Astrocyte (in vitro differentiated cells and primary cell): ENCODE measurements around the gene RASSF5. TPM values are rescaled to one million over a fixed set of nuclear protein-coding genes. Genes with fewer than 3 reads are reported as not detected.

ENCODE experiments used
- DNase-seq: peaks from one replicate; pipeline ENCODE4 v3.0.0-alpha.2; 2010; ENCODE audit warnings: low read depth
- FAIRE-seq: peaks from 2 replicates; lab custom pipeline; 2011; peaks lifted over from hg19 to GRCh38; lab: Jason Lieb, UNC
- H2AFZ ChIP-seq: 2 replicates; pipeline ENCODE4 v1.6.0; 2012; ENCODE audit warnings: low read depth, low read length, inconsistent platforms
- H3K27ac ChIP-seq: 2 replicates; pipeline ENCODE4 v1.5.1; 2011; ENCODE audit warnings: low read depth, low read length, inconsistent platforms
- H3K27me3 ChIP-seq: 2 replicates; pipeline ENCODE4 v1.6.0; 2011; ENCODE audit warnings: low read length, inconsistent platforms; ENCODE audit not compliant: insufficient read depth
- H3K36me3 ChIP-seq: 2 replicates; pipeline ENCODE4 v1.5.1; 2011; ENCODE audit warnings: low read length, inconsistent platforms; ENCODE audit not compliant: insufficient read depth
- H3K4me1 ChIP-seq: 2 replicates; pipeline ENCODE4 v1.5.1; 2011; ENCODE audit warnings: low read length, inconsistent platforms; ENCODE audit not compliant: insufficient read depth
- H3K4me2 ChIP-seq: 2 replicates; pipeline ENCODE4 v1.6.0; 2012; ENCODE audit warnings: low read length, inconsistent platforms
- H3K4me3 ChIP-seq: 2 replicates; pipeline ENCODE4 v1.5.1; 2011; ENCODE audit warnings: low read depth, mild to moderate bottlenecking, low read length, inconsistent platforms; ENCODE audit not compliant: insufficient read depth
- H3K79me2 ChIP-seq: 2 replicates; pipeline ENCODE4 v1.6.0; 2012; ENCODE audit warnings: mild to moderate bottlenecking, low read length, inconsistent platforms; ENCODE audit not compliant: insufficient read depth
- H3K9ac ChIP-seq: 2 replicates; pipeline ENCODE4 v1.6.0; 2012; ENCODE audit warnings: mild to moderate bottlenecking, low read length, inconsistent platforms
- H3K9me3 ChIP-seq: 2 replicates; pipeline ENCODE4 v1.5.1; 2012; ENCODE audit warnings: low read depth, mild to moderate bottlenecking, low read length, inconsistent platforms; ENCODE audit not compliant: insufficient read depth
- H4K20me1 ChIP-seq: 2 replicates; pipeline ENCODE4 v1.6.0; 2012; ENCODE audit warnings: low read length, inconsistent platforms; ENCODE audit not compliant: insufficient read depth
- H3K27ac Mint-ChIP-seq: one replicate; pipeline ENCODE4 v1.8.0; 2021; ENCODE audit warnings: mild to moderate bottlenecking, mixed read lengths; ENCODE audit not compliant: unreplicated experiment
- H3K27me3 Mint-ChIP-seq: one replicate; pipeline ENCODE4 v1.8.0; 2021; ENCODE audit warnings: low read depth, mixed read lengths; ENCODE audit not compliant: unreplicated experiment
- H3K36me3 Mint-ChIP-seq: one replicate; pipeline ENCODE4 v1.8.0; 2021; ENCODE audit warnings: low read depth, mixed read lengths; ENCODE audit not compliant: unreplicated experiment
- H3K4me1 Mint-ChIP-seq: one replicate; pipeline ENCODE4 v1.8.0; 2021; ENCODE audit warnings: low read depth, mixed read lengths; ENCODE audit not compliant: unreplicated experiment
- H3K4me3 Mint-ChIP-seq: one replicate; pipeline ENCODE4 v1.8.0; 2021; ENCODE audit warnings: mild to moderate bottlenecking, moderate library complexity, mixed read lengths; ENCODE audit not compliant: unreplicated experiment
- H3K9me3 Mint-ChIP-seq: one replicate; pipeline ENCODE4 v1.8.0; 2021; ENCODE audit warnings: mild to moderate bottlenecking, mixed read lengths; ENCODE audit not compliant: unreplicated experiment
- EZH2 ChIP-seq: IDR thresholded peaks from 2 replicates; pipeline ENCODE4 v1.6.1; 2012; ENCODE audit warnings: mild to moderate bottlenecking, low read length, inconsistent platforms; ENCODE audit not compliant: insufficient read depth
- total RNA-seq: library from RNA; stranded (reverse); gene quantifications from 2 replicates; pipeline ENCODE4 v1.2.1, GENCODE V29; 2021
- TF ChIP-seq, protein P1 (sequence below): IDR thresholded peaks from 2 replicates; pipeline ENCODE4 v1.5.1; 2011; ENCODE audit warnings: low read depth, mild to moderate bottlenecking, inconsistent platforms, low read length, moderate library complexity; ENCODE audit not compliant: insufficient read depth

The RASSF5 gene
- total RNA-seq, 1 donor from 2014 or later, result 0.43 TPM

DNA sequence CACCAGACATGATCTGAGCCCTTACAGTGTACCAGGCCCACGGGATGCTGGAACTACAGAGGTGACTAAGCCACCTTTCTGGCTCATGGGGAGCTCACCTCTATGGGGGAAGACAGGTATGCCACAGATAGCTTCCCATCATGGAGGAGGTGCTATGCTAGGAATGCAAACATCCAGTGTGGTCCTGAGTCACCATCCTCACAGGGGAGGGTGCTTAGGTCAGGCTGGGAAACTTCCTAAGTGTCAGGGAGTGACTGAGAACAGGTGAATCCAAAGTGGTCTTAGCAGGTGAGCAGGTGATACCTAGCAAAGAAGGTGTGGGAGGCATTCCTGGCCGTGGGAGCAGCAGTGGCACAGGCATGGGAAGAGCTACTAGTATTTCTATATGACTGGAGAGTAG is 8.6 kb upstream of the RASSF5 start:
- no peaks in the 10 kb centered on the region for H3K9me3 ChIP-seq
- no peaks in the 10 kb centered on the region for H4K20me1 ChIP-seq
- H3K27ac ChIP-seq, result no peak overlapping the region
- Mint-ChIP-seq H3K4me1 (peaks cover 35% of the 10 kb centered on the region), H3K27me3 (no peaks in the 10 kb centered on the region), H3K36me3 (peaks cover 17% of the 10 kb centered on the region), H3K9me3 (no peaks in the 10 kb centered on the region), H3K4me3 (peak overlapping the region; percentile 55), H3K27ac (peak overlapping the region; percentile 10)
- no peak overlapping the region for H3K4me3 ChIP-seq
- DNase-seq (no peak), FAIRE-seq (no peak)
- peaks cover 39% of the 10 kb centered on the region for H3K4me1 ChIP-seq
- no peak overlapping the region for H3K4me2 ChIP-seq
- H3K9ac ChIP-seq, result no peak overlapping the region
- no peak overlapping the region for H2AFZ ChIP-seq
- H3K27me3 ChIP-seq, result no peaks in the 10 kb centered on the region
- H3K79me2 ChIP-seq, result no peaks in the 10 kb centered on the region
- H3K36me3 ChIP-seq, result peaks cover 7% of the 10 kb centered on the region
- TF ChIP-seq, protein P1, sequence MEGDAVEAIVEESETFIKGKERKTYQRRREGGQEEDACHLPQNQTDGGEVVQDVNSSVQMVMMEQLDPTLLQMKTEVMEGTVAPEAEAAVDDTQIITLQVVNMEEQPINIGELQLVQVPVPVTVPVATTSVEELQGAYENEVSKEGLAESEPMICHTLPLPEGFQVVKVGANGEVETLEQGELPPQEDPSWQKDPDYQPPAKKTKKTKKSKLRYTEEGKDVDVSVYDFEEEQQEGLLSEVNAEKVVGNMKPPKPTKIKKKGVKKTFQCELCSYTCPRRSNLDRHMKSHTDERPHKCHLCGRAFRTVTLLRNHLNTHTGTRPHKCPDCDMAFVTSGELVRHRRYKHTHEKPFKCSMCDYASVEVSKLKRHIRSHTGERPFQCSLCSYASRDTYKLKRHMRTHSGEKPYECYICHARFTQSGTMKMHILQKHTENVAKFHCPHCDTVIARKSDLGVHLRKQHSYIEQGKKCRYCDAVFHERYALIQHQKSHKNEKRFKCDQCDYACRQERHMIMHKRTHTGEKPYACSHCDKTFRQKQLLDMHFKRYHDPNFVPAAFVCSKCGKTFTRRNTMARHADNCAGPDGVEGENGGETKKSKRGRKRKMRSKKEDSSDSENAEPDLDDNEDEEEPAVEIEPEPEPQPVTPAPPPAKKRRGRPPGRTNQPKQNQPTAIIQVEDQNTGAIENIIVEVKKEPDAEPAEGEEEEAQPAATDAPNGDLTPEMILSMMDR, result no peak
- no peak for TF ChIP-seq EZH2

DNA sequence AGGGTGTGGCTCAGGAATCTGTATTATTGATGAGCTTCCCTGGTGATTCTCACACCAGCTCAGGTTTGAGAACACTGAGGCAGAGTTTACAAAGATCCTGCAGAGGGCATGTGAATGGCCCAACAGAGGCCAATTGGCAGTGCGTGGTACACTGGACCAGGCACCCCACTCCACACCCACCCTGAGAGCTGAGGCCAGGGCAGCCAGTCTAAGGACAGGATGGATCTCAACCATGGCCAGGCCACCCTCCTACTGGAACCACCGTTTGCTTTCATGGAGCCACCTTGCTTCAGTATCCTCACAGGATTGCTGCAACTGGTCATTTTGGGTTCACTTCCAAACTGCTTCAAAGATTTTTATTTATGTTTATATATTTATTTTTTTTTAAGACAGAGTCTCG is 7.3 kb upstream of the RASSF5 start:
- Mint-ChIP-seq H3K27ac (peak overlapping the region; percentile 47), H3K4me1 (peaks cover 47% of the 10 kb centered on the region), H3K4me3 (no peak overlapping the region), H3K9me3 (no peaks in the 10 kb centered on the region), H3K36me3 (peaks cover 15% of the 10 kb centered on the region), H3K27me3 (peaks cover 2% of the 10 kb centered on the region)
- Histone ChIP-seq H3K9me3 (no peaks in the 10 kb centered on the region), H3K79me2 (no peaks in the 10 kb centered on the region), H3K9ac (no peak overlapping the region), H3K27me3 (no peaks in the 10 kb centered on the region), H3K27ac (no peak overlapping the region), H4K20me1 (peaks cover 3% of the 10 kb centered on the region), H3K4me2 (no peak overlapping the region), H3K4me1 (peaks cover 49% of the 10 kb centered on the region), H3K4me3 (no peak overlapping the region), H3K36me3 (peaks cover 2% of the 10 kb centered on the region), H2AFZ (no peak overlapping the region)
- TF ChIP-seq, protein P1, result no peak
- TF ChIP-seq EZH2, result no peak
- FAIRE-seq (no peak), DNase-seq (no peak)

DNA sequence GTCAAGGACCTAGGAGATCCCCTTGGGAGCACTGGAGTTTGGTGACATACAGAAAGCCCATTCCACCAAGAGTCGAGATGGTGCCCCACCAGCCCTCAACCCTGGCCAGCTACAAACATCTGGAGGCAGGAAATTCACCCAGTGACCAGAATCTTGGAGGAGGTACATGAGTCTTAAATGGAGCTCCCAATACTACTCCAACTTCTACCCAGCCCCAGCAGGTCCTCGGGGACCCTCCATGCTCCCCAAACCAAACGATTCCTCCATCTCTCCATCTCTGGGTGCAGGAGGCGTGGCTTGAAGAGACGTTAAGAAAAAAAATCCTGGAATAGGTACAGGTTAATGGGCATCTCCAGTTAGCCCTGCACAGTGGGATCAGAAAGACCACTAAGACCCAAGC is 5.5 kb upstream of the RASSF5 start:
- H3K9me3 ChIP-seq, result no peaks in the 10 kb centered on the region
- H3K27me3 Mint-ChIP-seq, result peaks cover 19% of the 10 kb centered on the region
- FAIRE-seq (no peak), DNase-seq (no peak)
- peaks cover 3% of the 10 kb centered on the region for H4K20me1 ChIP-seq
- no peak overlapping the region for H3K27ac ChIP-seq
- H3K36me3 Mint-ChIP-seq, result peaks cover 2% of the 10 kb centered on the region
- H3K4me1 Mint-ChIP-seq, result peaks cover 38% of the 10 kb centered on the region
- peak overlapping the region; percentile 34 for H3K27ac Mint-ChIP-seq
- peaks cover 14% of the 10 kb centered on the region for H3K27me3 ChIP-seq
- H3K4me3 Mint-ChIP-seq, result no peak overlapping the region
- no peaks in the 10 kb centered on the region for H3K79me2 ChIP-seq
- TF ChIP-seq EZH2, result no peak
- TF ChIP-seq, protein P1, result no peak
- H3K9ac ChIP-seq, result no peak overlapping the region
- H2AFZ ChIP-seq, result no peak overlapping the region
- H3K4me1 ChIP-seq, result peaks cover 36% of the 10 kb centered on the region
- H3K4me2 ChIP-seq, result peak overlapping the region; percentile 88
- H3K36me3 ChIP-seq, result peaks cover 2% of the 10 kb centered on the region
- no peaks in the 10 kb centered on the region for H3K9me3 Mint-ChIP-seq
- no peak overlapping the region for H3K4me3 ChIP-seq
